Activated CD4-positive, alpha-beta T cell treated with anti-CD3 and anti-CD28 coated beads, Interleukin-2, amount 10 ng/mL, durations not matched to agents 7 days and 5 days (primary cell): ENCODE measurements around the gene LBHD2. TPM values are rescaled to one million over a fixed set of nuclear protein-coding genes. Genes with fewer than 3 reads are reported as not detected.

Experiments
- CTCF ChIA-PET: fragments of 350-600 bp; sonication (Branson Sonifier 250); formaldehyde crosslinking; loops from one replicate; lab custom pipeline; 2021; ENCODE audit warnings: antibody characterized with exemption; lab: Charles Lee
- POLR2A ChIA-PET: fragments of 350-600 bp; sonication (Branson Sonifier 250); formaldehyde crosslinking; loops from one replicate; lab custom pipeline; 2021; ENCODE audit warnings: antibody characterized with exemption; lab: Charles Lee
- DNase-seq: peaks from one replicate; pipeline ENCODE4 v3.0.0-alpha.2; 2020
- H3K27ac Mint-ChIP-seq: one replicate; pipeline ENCODE4 v1.8.0; 2021; ENCODE audit warnings: mild to moderate bottlenecking, moderate library complexity, mixed read lengths
- H3K27me3 Mint-ChIP-seq: one replicate; pipeline ENCODE4 v1.8.0; 2021; ENCODE audit warnings: mixed read lengths
- H3K36me3 Mint-ChIP-seq: one replicate; pipeline ENCODE4 v1.8.0; 2021; ENCODE audit warnings: low read depth, mixed read lengths
- H3K4me1 Mint-ChIP-seq: one replicate; pipeline ENCODE4 v1.8.0; 2021; ENCODE audit warnings: mixed read lengths
- H3K4me3 Mint-ChIP-seq: one replicate; pipeline ENCODE4 v1.8.0; 2021; ENCODE audit warnings: mild to moderate bottlenecking, moderate library complexity, mixed read lengths
- H3K9me3 Mint-ChIP-seq: one replicate; pipeline ENCODE4 v1.8.0; 2021; ENCODE audit warnings: mixed read lengths
- total RNA-seq, 2 experiments: library from RNA; stranded (reverse); gene quantifications; one replicate each; pipeline ENCODE4 v1.2.3, GENCODE V29; 2021

LBHD2 gene
- total RNA-seq, 2 experiments from 2014 or later, result not detected

DNA sequence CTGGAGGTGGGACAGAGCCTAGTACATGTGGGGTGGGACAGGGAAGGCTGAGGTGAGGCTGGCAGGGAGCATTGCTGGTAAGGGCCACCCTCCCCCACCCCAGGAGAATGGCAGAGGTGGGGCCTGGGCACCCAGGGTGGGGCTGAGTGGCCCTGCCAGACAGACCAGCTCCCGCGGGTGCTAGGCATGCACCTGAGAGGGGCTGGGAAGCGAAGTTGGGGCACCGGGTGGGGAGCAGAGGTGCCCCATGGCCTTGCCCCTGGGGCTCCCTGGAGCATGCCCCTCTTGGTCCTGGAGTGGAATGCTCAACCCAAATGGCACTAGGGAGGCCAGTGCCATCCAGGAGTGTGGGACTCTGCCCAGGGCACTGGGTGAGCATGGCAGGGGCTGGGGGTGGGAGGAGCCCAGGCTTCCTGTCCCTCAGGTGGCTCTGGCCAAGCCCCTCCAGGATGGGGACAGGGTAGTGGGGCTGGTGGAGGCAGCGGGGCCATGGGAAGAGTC, 40.5 kb downstream of the LBHD2 start:
- no peak for DNase-seq
- Mint-ChIP-seq H3K4me1 (no peaks in the 10 kb centered on the region), H3K27me3 (peaks cover 25% of the 10 kb centered on the region), H3K9me3 (no peaks in the 10 kb centered on the region), H3K4me3 (no peak overlapping the region), H3K27ac (no peak overlapping the region), H3K36me3 (no peaks in the 10 kb centered on the region)
- ChIA-PET POLR2A (no interaction called here), CTCF (no interaction called here)

DNA sequence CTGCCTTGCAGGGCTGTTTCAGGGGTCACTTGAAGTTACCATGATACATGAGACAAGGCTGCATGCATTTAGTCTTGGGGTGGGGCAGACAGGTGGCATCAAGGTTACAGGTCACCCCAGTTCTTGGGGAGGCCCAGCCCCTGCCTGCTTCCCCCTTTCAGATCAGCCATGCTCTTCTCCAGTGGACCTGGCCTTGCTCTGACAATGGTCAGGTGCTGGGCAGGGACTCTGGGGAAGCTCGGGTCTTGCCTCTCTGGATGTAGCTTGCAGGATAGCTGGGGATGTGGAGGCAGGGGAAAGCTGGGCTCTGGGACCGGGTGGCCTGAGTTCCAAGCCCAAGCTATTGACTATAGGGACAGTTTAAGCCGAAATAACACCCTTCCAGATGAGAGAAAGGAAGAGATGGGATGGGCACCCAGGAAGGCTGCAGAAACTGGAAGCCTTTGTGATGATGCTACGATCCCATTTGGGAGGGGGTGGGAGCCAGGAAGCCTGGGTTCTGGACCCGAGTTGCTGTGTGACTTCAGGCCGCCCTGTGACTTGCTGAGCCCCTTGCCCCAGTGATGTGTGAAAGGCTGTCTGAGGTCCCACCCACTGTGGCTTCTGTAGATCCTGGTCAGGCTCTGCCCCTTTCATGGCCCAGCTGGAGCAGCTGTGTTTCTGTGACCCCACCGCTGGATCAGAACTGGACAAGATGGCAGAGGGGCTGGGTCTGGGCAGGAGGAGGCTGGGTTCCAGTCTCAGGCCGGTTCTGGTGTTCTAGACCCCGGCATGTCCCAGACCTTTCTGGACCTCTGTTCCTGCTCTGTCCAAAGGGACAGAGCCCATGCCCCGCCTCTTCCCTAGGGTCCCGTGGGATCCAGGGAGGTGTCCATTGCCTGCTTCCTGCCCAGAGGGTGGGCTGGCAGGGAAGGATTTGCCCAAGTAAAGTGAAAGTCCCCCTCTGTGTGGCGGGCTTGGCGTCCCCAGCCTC, 41.4 kb downstream of the LBHD2 start:
- POLR2A ChIA-PET, result no interaction called here
- Mint-ChIP-seq H3K9me3 (no peaks in the 10 kb centered on the region), H3K27ac (no peak overlapping the region), H3K36me3 (no peaks in the 10 kb centered on the region), H3K27me3 (peaks cover 19% of the 10 kb centered on the region), H3K4me3 (no peak overlapping the region), H3K4me1 (no peaks in the 10 kb centered on the region)
- CTCF ChIA-PET, result no interaction called here
- DNase-seq, result no peak

GRCh38 chr14:103126088-103126872, 42.3 kb downstream of the LBHD2 start:
- Mint-ChIP-seq H3K27ac (no peak overlapping the region), H3K4me1 (no peaks in the 10 kb centered on the region), H3K27me3 (peaks cover 14% of the 10 kb centered on the region), H3K36me3 (no peaks in the 10 kb centered on the region), H3K9me3 (no peaks in the 10 kb centered on the region), H3K4me3 (no peak overlapping the region)
- no peak for DNase-seq
- ChIA-PET CTCF (no interaction called here), POLR2A (no interaction called here)

DNA sequence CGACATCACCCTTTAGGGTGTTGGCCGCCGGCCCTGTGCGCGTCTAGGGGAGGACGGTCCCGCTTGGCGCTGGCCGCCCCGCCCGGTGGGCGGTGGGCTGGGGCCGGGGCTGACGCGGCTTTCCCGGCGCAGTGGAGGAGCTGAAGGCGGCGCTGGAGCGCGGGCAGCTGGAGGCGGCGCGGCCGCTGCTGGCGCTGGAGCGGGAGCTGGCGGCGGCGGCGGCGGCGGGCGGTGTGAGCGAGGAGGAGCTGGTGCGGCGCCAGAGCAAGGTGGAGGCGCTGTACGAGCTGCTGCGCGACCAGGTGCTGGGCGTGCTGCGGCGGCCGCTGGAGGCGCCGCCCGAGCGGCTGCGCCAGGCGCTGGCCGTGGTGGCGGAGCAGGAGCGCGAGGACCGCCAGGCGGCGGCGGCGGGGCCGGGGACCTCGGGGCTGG, 42.9 kb downstream of the LBHD2 start:
- DNase-seq, result no peak
- peaks cover 13% of the 10 kb centered on the region for H3K27me3 Mint-ChIP-seq
- H3K4me1 Mint-ChIP-seq, result no peaks in the 10 kb centered on the region
- no peak overlapping the region for H3K4me3 Mint-ChIP-seq
- no peak overlapping the region for H3K27ac Mint-ChIP-seq
- ChIA-PET CTCF (no interaction called here), POLR2A (no interaction called here)
- no peaks in the 10 kb centered on the region for H3K36me3 Mint-ChIP-seq
- H3K9me3 Mint-ChIP-seq, result no peaks in the 10 kb centered on the region

DNA sequence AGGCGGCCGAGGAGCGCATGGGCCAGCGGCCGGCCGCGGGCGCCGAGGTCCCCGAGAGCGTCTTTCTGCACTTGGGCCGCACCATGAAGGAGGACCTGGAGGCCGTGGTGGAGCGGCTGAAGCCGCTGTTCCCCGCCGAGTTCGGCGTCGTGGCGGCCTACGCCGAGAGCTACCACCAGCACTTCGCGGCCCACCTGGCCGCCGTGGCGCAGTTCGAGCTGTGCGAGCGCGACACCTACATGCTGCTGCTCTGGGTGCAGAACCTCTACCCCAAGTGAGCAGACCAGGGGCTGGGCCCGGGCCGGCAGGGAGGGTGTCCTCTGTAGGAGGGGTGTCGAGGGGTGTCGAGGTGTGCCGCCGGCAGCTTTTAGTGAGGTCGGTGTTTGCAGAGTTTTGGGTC, 43.3 kb downstream of the LBHD2 start:
- H3K4me3 Mint-ChIP-seq, result no peak overlapping the region
- no peaks in the 10 kb centered on the region for H3K9me3 Mint-ChIP-seq
- peaks cover 9% of the 10 kb centered on the region for H3K27me3 Mint-ChIP-seq
- no peaks in the 10 kb centered on the region for H3K36me3 Mint-ChIP-seq
- no peaks in the 10 kb centered on the region for H3K4me1 Mint-ChIP-seq
- no peak overlapping the region for H3K27ac Mint-ChIP-seq
- no peak for DNase-seq
- CTCF ChIA-PET, result no interaction called here
- POLR2A ChIA-PET, result no interaction called here

GRCh38 chr14:103127861-103128598, 44.0 kb downstream of the LBHD2 start:
- Mint-ChIP-seq H3K4me3 (no peak overlapping the region), H3K27ac (no peak overlapping the region), H3K36me3 (no peaks in the 10 kb centered on the region), H3K4me1 (no peaks in the 10 kb centered on the region), H3K9me3 (no peaks in the 10 kb centered on the region), H3K27me3 (peaks cover 7% of the 10 kb centered on the region)
- CTCF ChIA-PET, result no interaction called here
- no peak for DNase-seq
- POLR2A ChIA-PET, result no interaction called here

DNA sequence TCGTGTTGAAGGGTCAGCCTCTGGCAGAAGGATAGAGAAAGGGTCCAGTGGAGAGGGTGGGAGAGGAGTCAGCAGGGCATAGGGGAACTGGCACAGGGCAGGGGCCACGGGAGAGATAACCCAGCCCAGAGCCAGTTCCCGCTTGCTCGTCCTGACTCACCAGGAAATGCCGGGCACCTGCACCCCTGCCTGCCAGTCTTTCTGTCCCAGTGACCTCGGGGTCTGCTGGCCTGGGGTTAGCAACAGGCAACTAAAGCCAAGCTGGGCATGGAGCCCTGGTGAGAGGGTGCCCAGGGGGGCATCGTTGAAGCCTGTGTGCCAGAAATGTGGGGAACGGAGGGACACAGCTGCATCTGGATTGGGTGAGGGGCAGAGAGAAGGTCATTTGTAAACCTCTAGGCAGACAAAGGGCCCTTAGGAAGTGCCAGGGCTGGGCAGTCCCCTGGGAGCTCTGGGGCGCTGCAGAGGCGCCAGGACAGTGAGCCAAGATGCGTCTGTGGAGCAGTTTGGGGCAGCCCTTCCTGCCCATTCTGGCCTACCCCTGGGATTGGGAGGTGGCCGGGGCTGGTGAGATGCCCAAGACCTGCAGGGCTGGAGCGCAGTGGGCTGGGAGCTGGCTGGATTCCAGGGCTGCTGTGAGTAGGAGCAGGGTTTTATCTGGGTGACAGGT, 44.8 kb downstream of the LBHD2 start:
- no peak for DNase-seq
- CTCF ChIA-PET, result interaction anchor here (0.5 to 0.6 kb wide), 2 partner anchors 71 to 676 kb away, joined by 3 read pairs; no protein-coding TSS in a partner anchor
- H3K4me1 Mint-ChIP-seq, result no peaks in the 10 kb centered on the region
- H3K27me3 Mint-ChIP-seq, result peaks cover 7% of the 10 kb centered on the region
- H3K4me3 Mint-ChIP-seq, result no peak overlapping the region
- H3K9me3 Mint-ChIP-seq, result no peaks in the 10 kb centered on the region
- POLR2A ChIA-PET, result no interaction called here
- H3K36me3 Mint-ChIP-seq, result no peaks in the 10 kb centered on the region
- H3K27ac Mint-ChIP-seq, result no peak overlapping the region

DNA sequence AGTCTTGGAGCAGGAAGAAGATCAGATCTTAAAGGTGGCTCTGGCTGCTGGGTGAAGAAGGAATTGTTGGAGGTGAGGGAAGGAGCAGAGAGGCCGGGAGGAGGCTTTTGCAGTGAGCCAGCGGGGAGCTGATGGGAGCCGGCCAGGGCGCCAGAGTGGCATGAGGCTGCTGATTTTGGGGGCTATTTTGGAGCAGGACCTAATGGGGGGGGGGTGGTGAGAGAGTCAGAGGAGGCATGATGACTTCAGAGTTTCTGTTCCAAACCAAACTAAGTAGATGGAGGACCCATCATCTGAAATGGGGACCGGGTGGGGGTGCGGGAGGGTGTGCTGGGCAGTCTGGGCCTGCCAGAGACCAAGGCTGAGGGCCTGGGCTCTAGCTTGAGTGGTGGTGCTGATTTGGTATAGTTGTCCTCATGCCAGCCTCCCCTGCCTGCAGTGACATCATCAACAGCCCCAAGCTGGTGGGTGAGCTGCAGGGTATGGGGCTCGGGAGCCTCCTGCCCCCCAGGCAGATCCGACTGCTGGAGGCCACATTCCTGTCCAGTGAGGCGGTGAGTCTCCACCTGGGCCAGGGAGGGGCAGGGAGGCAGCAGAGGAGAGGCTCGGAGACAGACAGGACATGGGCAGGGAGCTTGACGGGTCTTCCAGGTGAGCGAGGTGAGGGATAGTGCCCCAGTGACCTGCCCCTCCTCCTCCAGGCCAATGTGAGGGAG, 45.4 kb downstream of the LBHD2 start:
- Mint-ChIP-seq H3K27ac (no peak overlapping the region), H3K27me3 (no peaks in the 10 kb centered on the region), H3K9me3 (no peaks in the 10 kb centered on the region), H3K4me3 (no peak overlapping the region), H3K36me3 (no peaks in the 10 kb centered on the region), H3K4me1 (no peaks in the 10 kb centered on the region)
- ChIA-PET POLR2A (no interaction called here), CTCF (interaction anchor here (0.5 to 0.6 kb wide), 4 partner anchors 71 to 962 kb away, joined by 3 to 5 read pairs (median 4); no protein-coding TSS in a partner anchor)
- DNase-seq, result no peak

DNA sequence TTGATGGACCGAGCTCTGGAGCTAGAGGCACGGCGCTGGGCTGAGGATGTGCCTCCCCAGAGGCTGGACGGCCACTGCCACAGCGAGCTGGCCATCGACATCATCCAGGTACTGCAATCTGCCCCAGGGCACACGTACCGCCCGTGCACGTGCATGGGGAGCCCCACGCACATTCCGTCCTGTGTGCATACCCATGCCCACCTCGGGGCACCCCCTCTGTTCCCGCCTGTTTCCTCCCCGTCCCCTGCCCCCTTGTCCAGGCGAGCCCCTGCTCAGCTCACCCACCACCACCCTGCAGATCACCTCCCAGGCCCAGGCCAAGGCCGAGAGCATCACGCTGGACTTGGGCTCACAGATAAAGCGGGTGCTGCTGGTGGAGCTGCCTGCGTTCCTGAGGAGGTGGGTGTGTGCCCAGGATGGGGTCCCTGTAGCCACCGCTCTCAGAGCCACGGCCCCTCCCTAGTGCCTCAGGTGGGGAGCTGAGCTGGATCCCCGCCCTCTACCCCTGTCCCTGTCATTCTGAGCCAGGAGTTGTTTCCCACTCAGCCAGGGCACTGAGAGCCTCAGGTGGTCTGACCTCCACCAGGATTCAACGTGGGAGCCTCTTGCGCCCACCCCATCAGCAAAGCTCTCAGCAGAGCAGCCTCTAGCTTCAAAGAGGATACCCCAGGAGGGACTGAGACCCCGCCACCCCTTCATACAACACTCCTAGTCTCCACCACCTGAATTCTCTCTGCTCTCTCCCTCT, 46.2 kb downstream of the LBHD2 start:
- CTCF ChIA-PET, result interaction anchor here (0.6 kb wide), 2 partner anchors 237 to 962 kb away, joined by 4 to 5 read pairs; no protein-coding TSS in a partner anchor
- no peaks in the 10 kb centered on the region for H3K4me1 Mint-ChIP-seq

DNA sequence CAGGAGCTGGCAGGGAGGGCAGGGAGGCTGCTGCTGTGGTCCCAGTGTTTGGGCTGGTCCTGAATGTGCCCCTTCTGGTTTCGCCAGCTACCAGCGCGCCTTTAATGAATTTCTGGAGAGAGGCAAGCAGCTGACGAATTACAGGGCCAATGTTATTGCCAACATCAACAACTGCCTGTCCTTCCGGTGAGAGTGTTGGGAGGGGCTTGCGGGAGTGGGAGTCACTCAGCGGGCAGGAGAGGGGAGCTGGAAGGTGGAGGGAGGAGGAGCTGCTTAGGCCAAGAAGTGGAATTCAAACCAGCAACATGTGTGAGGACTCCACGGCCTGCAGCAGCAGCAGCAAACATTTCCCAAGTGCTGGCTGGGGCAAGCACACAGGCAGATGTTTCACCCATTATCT, 47.0 kb downstream of the LBHD2 start:
- H3K36me3 Mint-ChIP-seq, result no peaks in the 10 kb centered on the region
- no peaks in the 10 kb centered on the region for H3K27me3 Mint-ChIP-seq
- H3K4me1 Mint-ChIP-seq, result no peaks in the 10 kb centered on the region
- CTCF ChIA-PET, result no interaction called here
- no peak for DNase-seq
- H3K4me3 Mint-ChIP-seq, result no peak overlapping the region
- H3K27ac Mint-ChIP-seq, result no peak overlapping the region
- POLR2A ChIA-PET, result no interaction called here
- H3K9me3 Mint-ChIP-seq, result no peaks in the 10 kb centered on the region

More for the DNA sequence above, 46.2 kb downstream of the LBHD2 start:
- POLR2A ChIA-PET, result no interaction called here
- Mint-ChIP-seq H3K9me3 (no peaks in the 10 kb centered on the region), H3K27ac (no peak overlapping the region), H3K27me3 (no peaks in the 10 kb centered on the region), H3K36me3 (no peaks in the 10 kb centered on the region), H3K4me3 (no peak overlapping the region)
- no peak for DNase-seq

GRCh38 chr14:103131580-103131979, 47.6 kb downstream of the LBHD2 start:
- POLR2A ChIA-PET, result no interaction called here
- Mint-ChIP-seq H3K9me3 (no peaks in the 10 kb centered on the region), H3K27ac (no peak overlapping the region), H3K36me3 (no peaks in the 10 kb centered on the region), H3K4me3 (no peak overlapping the region), H3K4me1 (no peaks in the 10 kb centered on the region), H3K27me3 (no peaks in the 10 kb centered on the region)
- no peak for DNase-seq
- CTCF ChIA-PET, result no interaction called here
